Measurements from ENCODE around the gene CDH15.
A peak's percentile ranks its signal among the peaks of the same experiment; 100 is the strongest.

Gene CDH15

DNA sequence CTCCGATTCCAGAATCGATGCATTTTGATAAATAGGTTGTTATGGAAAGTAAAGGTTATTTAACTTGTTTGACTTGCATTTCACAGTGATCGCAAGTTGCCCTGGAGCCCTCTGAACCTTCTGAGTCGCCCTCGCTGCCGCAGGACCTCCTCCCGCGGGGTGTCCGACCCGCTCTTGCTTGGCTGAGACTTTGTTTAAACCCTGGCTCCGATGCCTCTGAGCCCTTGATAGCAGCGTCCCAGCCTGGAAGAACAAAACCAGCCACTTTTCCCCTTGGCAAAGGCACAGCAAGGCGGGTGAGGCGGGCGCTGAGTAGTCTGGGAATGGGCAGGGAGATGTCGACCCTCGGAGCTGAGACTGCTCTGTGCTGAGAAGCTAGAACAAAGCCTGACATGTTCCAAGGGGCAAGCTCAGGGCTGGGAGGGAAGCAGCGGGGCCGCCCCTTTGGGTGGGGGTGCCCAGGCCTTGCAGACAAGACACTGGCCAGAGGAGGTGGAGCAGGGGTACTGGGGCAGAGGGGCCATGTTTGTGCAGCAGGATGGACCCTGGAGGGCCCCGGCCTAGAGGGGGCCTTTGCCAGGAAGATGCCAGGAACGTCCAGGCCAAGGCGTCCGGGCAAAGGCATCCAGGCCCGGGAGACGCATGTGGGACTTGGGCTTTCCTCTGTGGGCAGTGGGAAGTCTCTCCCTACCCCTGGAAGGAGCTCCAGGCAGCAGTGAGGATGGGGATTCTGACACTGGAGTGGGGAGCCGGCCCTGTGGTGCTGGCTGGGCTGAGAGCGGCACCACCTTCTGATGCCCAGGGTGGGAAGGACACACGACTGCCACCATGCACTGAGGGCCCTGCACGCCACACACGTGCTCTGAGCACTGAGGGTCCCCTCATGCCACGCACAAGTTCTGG lies 30.3 kb upstream of the CDH15 start:
- TF ChIP-seq EGR1 (IDR thresholded peaks at IDR 0.05) (no peak), TCF12 (IDR thresholded peaks at IDR 0.05; ENCODE audit: low read depth) (no peak), ZBTB7A (IDR thresholded peaks at IDR 0.05; ENCODE audit: low read depth) (no peak), CREB1 (IDR thresholded peaks at IDR 0.05; ENCODE audit: low read depth) (no peak), TAF1 (IDR thresholded peaks at IDR 0.05; ENCODE audit: low read depth) (no peak), EP300 (IDR thresholded peaks at IDR 0.05; ENCODE audit: borderline replicate concordance) (no peak), CEBPB (IDR thresholded peaks at IDR 0.05) (no peak), RAD21 (IDR thresholded peaks at IDR 0.05; ENCODE audit: low read depth) (no peak)
- TF ChIP-seq, protein P1, sequence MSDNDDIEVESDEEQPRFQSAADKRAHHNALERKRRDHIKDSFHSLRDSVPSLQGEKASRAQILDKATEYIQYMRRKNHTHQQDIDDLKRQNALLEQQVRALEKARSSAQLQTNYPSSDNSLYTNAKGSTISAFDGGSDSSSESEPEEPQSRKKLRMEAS (IDR thresholded peaks at IDR 0.05), result no peak
- TF ChIP-seq, protein P2, sequence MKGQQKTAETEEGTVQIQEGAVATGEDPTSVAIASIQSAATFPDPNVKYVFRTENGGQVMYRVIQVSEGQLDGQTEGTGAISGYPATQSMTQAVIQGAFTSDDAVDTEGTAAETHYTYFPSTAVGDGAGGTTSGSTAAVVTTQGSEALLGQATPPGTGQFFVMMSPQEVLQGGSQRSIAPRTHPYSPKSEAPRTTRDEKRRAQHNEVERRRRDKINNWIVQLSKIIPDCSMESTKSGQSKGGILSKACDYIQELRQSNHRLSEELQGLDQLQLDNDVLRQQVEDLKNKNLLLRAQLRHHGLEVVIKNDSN (IDR thresholded peaks at IDR 0.05), result no peak

DNA sequence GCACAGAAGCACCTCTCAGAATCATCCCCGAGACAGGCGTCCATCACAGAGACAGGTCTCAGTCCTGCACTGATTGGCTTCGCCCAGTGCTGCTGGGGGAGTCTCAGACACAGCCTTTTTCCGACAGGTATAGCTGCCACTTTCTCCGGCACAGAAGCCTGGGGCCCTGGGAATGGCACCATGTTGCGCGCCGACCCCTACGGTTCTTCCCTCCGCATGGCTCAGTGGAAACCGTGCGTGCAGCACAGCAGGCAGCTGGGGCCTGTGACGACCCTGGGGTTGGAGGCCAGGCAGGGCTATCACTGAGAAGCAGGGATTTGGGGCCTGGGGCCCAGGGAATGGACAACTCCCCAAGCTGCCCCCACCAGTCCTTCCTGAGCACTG lies 29.7 kb upstream of the CDH15 start:
- TF ChIP-seq ZBTB7A (IDR thresholded peaks at IDR 0.05; ENCODE audit: low read depth), result no peak
- TF ChIP-seq NFIC (IDR thresholded peaks at IDR 0.05), result no peak
- no peak for TF ChIP-seq TEAD4 (IDR thresholded peaks at IDR 0.05)
- TF ChIP-seq YY1 (IDR thresholded peaks at IDR 0.05; ENCODE audit: low read depth), result no peak
- no peak for TF ChIP-seq FOXM1 (IDR thresholded peaks at IDR 0.05; ENCODE audit: borderline replicate concordance, low read depth)
- TF ChIP-seq RAD21 (IDR thresholded peaks at IDR 0.05; ENCODE audit: low read depth), result no peak
- TF ChIP-seq, protein P2 (IDR thresholded peaks at IDR 0.05), result no peak
- no peak for TF ChIP-seq CEBPB (IDR thresholded peaks at IDR 0.05)
- no peak for TF ChIP-seq EP300 (IDR thresholded peaks at IDR 0.05; ENCODE audit: borderline replicate concordance)
- TF ChIP-seq CREB1 (IDR thresholded peaks at IDR 0.05; ENCODE audit: low read depth), result no peak
- no peak for TF ChIP-seq TCF12 (IDR thresholded peaks at IDR 0.05; ENCODE audit: low read depth)
- TF ChIP-seq, protein P3, sequence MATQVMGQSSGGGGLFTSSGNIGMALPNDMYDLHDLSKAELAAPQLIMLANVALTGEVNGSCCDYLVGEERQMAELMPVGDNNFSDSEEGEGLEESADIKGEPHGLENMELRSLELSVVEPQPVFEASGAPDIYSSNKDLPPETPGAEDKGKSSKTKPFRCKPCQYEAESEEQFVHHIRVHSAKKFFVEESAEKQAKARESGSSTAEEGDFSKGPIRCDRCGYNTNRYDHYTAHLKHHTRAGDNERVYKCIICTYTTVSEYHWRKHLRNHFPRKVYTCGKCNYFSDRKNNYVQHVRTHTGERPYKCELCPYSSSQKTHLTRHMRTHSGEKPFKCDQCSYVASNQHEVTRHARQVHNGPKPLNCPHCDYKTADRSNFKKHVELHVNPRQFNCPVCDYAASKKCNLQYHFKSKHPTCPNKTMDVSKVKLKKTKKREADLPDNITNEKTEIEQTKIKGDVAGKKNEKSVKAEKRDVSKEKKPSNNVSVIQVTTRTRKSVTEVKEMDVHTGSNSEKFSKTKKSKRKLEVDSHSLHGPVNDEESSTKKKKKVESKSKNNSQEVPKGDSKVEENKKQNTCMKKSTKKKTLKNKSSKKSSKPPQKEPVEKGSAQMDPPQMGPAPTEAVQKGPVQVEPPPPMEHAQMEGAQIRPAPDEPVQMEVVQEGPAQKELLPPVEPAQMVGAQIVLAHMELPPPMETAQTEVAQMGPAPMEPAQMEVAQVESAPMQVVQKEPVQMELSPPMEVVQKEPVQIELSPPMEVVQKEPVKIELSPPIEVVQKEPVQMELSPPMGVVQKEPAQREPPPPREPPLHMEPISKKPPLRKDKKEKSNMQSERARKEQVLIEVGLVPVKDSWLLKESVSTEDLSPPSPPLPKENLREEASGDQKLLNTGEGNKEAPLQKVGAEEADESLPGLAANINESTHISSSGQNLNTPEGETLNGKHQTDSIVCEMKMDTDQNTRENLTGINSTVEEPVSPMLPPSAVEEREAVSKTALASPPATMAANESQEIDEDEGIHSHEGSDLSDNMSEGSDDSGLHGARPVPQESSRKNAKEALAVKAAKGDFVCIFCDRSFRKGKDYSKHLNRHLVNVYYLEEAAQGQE (IDR thresholded peaks at IDR 0.05; ENCODE audit: low read depth), result no peak
- no peak for TF ChIP-seq EGR1 (IDR thresholded peaks at IDR 0.05)
- TF ChIP-seq, protein P1 (IDR thresholded peaks at IDR 0.05), result no peak
- no peak for TF ChIP-seq TAF1 (IDR thresholded peaks at IDR 0.05; ENCODE audit: low read depth)

DNA sequence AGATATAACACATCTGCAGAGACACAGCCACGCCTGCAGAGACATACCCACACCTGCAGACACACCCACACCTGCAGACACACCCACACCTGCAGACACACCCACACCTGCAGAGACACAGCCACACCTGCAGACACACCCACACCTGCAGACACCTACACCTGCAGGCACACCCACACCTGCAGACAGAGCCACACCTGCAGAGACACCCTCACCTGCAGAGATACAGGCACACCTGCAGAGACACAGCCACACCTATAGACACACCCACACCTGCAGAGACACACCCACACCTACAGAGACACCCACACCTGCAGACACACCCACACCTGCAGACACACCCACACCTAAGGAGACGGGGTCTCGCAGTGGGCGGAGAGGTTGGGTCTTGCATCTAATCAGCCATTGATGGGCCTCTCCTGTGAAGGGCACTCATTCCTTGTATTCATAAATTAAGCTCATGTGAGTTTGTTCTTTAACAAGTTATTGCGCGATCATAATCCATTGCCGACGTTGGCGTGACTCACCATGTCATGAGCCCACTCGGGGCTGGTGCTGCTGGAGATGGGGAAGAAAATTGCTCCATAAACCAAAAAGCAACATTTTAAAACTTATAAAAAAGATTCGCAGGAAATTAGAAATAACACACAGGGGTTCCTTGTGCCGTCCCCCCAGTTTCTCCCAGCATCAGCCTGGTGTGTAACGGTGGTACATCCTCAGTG lies 28.9 kb upstream of the CDH15 start:
- TF ChIP-seq NFIC (IDR thresholded peaks at IDR 0.05) (no peak), EGR1 (IDR thresholded peaks at IDR 0.05) (peak; percentile 34; the same call in 1 of the 2 replicates), TCF12 (IDR thresholded peaks at IDR 0.05; ENCODE audit: low read depth) (peak; percentile 86)

DNA sequence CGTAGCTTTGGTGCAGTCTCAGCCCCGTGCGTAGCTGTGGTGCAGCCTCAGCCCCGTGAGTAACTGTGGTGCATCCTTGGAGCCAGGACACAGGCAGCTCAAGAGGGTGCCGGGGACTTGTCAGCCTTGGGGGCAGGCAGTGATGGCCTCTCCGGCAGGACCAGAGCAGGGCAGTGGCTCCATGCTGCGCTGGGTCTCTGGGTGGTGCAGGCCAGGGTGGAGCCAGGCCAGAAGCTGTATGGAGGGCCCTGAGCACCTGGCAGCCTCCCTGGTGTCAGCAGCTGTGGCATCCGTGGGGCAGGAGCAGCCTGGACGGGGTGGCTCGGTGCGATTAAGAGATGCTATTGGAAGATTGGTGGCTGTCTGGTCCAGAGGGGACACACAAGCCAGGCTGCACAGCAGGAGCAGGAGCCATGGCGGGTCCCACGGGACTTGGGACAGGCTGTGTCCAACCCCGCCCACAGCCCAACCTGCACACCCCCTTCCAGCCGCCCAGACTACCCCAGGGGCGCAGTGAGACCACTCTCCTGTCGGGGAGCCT lies 28.3 kb upstream of the CDH15 start:
- TF ChIP-seq YY1 (IDR thresholded peaks at IDR 0.05; ENCODE audit: low read depth), result no peak
- no peak for TF ChIP-seq EP300 (IDR thresholded peaks at IDR 0.05; ENCODE audit: borderline replicate concordance)
- TF ChIP-seq, protein P1 (IDR thresholded peaks at IDR 0.05), result no peak
- no peak for TF ChIP-seq ZBTB7A (IDR thresholded peaks at IDR 0.05; ENCODE audit: low read depth)
- no peak for TF ChIP-seq TCF12 (IDR thresholded peaks at IDR 0.05; ENCODE audit: low read depth)
- TF ChIP-seq TAF1 (IDR thresholded peaks at IDR 0.05; ENCODE audit: low read depth), result no peak
- no peak for TF ChIP-seq NFIC (IDR thresholded peaks at IDR 0.05)
- TF ChIP-seq CEBPB (IDR thresholded peaks at IDR 0.05), result no peak
- TF ChIP-seq, protein P2 (IDR thresholded peaks at IDR 0.05), result no peak
- TF ChIP-seq, protein P3 (IDR thresholded peaks at IDR 0.05; ENCODE audit: low read depth), result no peak
- TF ChIP-seq TEAD4 (IDR thresholded peaks at IDR 0.05), result no peak
